ENCODE results near the gene XXYLT1. TPM values are rescaled to one million over a fixed set of nuclear protein-coding genes. Genes with fewer than 3 reads are reported as not detected.

The XXYLT1 gene
- total and polyA plus RNA-seq, 2 of the 8 experiments (the other 6 are each of a cell fraction or from before 2014, with no cell fraction given), result 18.9 to 23.8 TPM

DNA sequence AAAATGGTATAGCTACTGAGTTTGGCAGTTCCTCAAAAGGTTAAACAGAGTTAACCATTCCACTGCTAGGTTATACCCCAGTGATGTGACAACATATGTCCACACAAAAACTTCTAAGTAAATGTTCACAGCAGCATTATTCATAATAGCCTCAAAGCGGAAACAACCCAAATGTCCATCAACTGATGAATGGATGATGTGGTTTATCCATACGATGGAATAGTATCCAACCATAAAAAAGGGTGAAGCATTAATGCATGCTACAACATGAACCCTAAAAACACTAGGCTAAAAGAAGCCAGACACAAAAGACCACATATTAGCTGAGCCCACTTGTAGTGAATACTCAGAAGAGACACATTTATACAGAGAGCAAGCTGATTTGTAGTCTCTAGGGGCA lies 9.0 kb downstream of the XXYLT1 start:
- Histone ChIP-seq H3K56ac (replicated peaks; ENCODE audit: insufficient read length, low read depth, low read length) (no peak overlapping the region), H3K79me2 (ENCODE audit: control insufficient read depth in 1 of 2, insufficient read depth in 2 of 2, low read length in 2 of 2) (peaks cover 0 to 79% of the 10 kb centered on the region in 2 experiments; a peak in 3 of 4 replicates), H3K4me2 (ENCODE audit: insufficient read depth in 1 of 2, low read depth in 2 of 2, low read length in 2 of 2) (no peak overlapping the region), H3K4ac (replicated peaks; ENCODE audit: insufficient read length, low read depth, low read length) (no peak overlapping the region), H2BK12ac (ENCODE audit: low read depth, low read length) (no peak overlapping the region), H4K20me1 (replicated peaks in 1 of 2; ENCODE audit: control insufficient read depth in 1 of 2, insufficient read depth in 2 of 2, low read length in 2 of 2) (peaks cover 25 to 39% of the 10 kb centered on the region in 2 experiments), H3K18ac (ENCODE audit: extremely low read depth, low read length) (no peak overlapping the region), H4K91ac (replicated peaks; ENCODE audit: insufficient read length, low read length) (no peak overlapping the region), H3K27me3 (replicated peaks in 1 of 4; ENCODE audit: control insufficient read depth in 3 of 4, extremely low read depth in 1 of 4, insufficient read depth in 3 of 4, low read length in 3 of 4) (no peaks in the 10 kb centered on the region), H2BK20ac (ENCODE audit: low read length) (no peak overlapping the region), H3K4me3 (ENCODE audit: extremely low read depth in 1 of 4, insufficient read depth in 2 of 4, low read depth in 3 of 4, low read length in 4 of 4) (no peak overlapping the region), H3K79me1 (ENCODE audit: low read depth, low read length) (peaks cover 28% of the 10 kb centered on the region), H3K27ac (ENCODE audit: low read depth, low read length) (no peak overlapping the region), H2AFZ (ENCODE audit: low read length) (no peak overlapping the region), H2BK5ac (ENCODE audit: low read depth, low read length) (no peak overlapping the region), H2BK15ac (ENCODE audit: low read length) (no peak overlapping the region), H2BK120ac (replicated peaks; ENCODE audit: low read depth, low read length) (no peak overlapping the region), H3K14ac (ENCODE audit: insufficient read length) (no peak overlapping the region), H3K23ac (ENCODE audit: insufficient read length) (no peak overlapping the region), H3K4me1 (replicated peaks in 1 of 4; ENCODE audit: control insufficient read depth in 3 of 4, insufficient read depth in 4 of 4, low read length in 3 of 4) (peaks cover 7 to 19% (median 15%) of the 10 kb centered on the region in 4 experiments), H3K9me3 (ENCODE audit: insufficient read depth in 2 of 2, low read depth in 1 of 2, low read length in 1 of 2) (no peaks in the 10 kb centered on the region), H4K5ac (ENCODE audit: insufficient read length, low read depth, low read length) (no peak overlapping the region), H2AK5ac (ENCODE audit: low read depth, low read length) (no peak overlapping the region), H4K8ac (ENCODE audit: extremely low read depth, insufficient read depth, low read length) (no peak overlapping the region), H3K23me2 (ENCODE audit: low read depth, low read length) (peaks cover 7% of the 10 kb centered on the region; the same call in 1 of the 2 replicates), H3K36me3 (ENCODE audit: control insufficient read depth in 2 of 4, insufficient read depth in 4 of 4, low read length in 3 of 4) (peaks cover 0 to 9% (median 1%) of the 10 kb centered on the region in 4 experiments; a peak in 3 of 8 replicates), H3K9ac (replicated peaks in 1 of 4; ENCODE audit: extremely low read depth in 1 of 4, low read depth in 3 of 4, low read length in 3 of 4) (no peak overlapping the region)
- CTCF ChIA-PET (ENCODE audit: partially characterized antibody), result interaction anchor here (1.0 to 3.0 kb wide), 5 partner anchors 8 to 579 kb away, joined by 3 to 23 read pairs (median 5); partner anchors contain the start of gene XXYLT1
- 96% methylated on average over 2 of the region's 2 CpGs; no CpG with 5 or more reads in 1 of the 2 experiments for WGBS, 2 experiments (ENCODE audit: extremely low coverage in 1 of 2, insufficient coverage in 1 of 2, insufficient read length in 1 of 2, insufficient replicate concordance in 2 of 2, low coverage in 1 of 2, low lambda C conversion rate in 2 of 2, missing lambda C conversion rate in 1 of 2)
- DNase-seq (ENCODE audit: low read depth in 1 of 2, low spot score in 2 of 2), result no peak
- no peak for FAIRE-seq
- POLR2A ChIA-PET (ENCODE audit: partially characterized antibody), result interaction anchor here (0.9 to 3.0 kb wide), 3 partner anchors 8 to 282 kb away, joined by 3 to 30 read pairs (median 4); partner anchors contain the start of gene XXYLT1
- TF ChIP-seq CTBP2 (IDR thresholded peaks at IDR 0.05; ENCODE audit: borderline replicate concordance, insufficient read depth, insufficient read length, low read length) (no peak), RAD21 (IDR thresholded peaks at IDR 0.05 in 1 of 2, conservative IDR thresholded peaks at IDR 0.05 in 1 of 2; ENCODE audit: low read depth in 2 of 2, low read length in 2 of 2) (no peak), TAF7 (optimal IDR thresholded peaks at IDR 0.05; ENCODE audit: borderline replicate concordance, low read depth, low read length) (no peak), BCL11A (IDR thresholded peaks at IDR 0.05; ENCODE audit: low read depth in 2 of 2, low read length in 2 of 2) (no peak), TAF1 (IDR thresholded peaks at IDR 0.05; ENCODE audit: low read depth, low read length) (no peak), CBX8 (IDR thresholded peaks at IDR 0.05; ENCODE audit: borderline replicate concordance, low read depth, low read length) (no peak), MAFK (IDR thresholded peaks at IDR 0.05; ENCODE audit: low read depth, low read length) (no peak), SRF (IDR thresholded peaks at IDR 0.05; ENCODE audit: low read depth, low read length) (no peak), HDAC6 (IDR thresholded peaks at IDR 0.05; ENCODE audit: low read depth, low read length) (no peak)
- TF ChIP-seq, protein P1, sequence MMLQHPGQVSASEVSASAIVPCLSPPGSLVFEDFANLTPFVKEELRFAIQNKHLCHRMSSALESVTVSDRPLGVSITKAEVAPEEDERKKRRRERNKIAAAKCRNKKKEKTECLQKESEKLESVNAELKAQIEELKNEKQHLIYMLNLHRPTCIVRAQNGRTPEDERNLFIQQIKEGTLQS (IDR thresholded peaks at IDR 0.05; ENCODE audit: insufficient read depth, low read depth, low read length), result no peak
- TF ChIP-seq, protein P2, sequence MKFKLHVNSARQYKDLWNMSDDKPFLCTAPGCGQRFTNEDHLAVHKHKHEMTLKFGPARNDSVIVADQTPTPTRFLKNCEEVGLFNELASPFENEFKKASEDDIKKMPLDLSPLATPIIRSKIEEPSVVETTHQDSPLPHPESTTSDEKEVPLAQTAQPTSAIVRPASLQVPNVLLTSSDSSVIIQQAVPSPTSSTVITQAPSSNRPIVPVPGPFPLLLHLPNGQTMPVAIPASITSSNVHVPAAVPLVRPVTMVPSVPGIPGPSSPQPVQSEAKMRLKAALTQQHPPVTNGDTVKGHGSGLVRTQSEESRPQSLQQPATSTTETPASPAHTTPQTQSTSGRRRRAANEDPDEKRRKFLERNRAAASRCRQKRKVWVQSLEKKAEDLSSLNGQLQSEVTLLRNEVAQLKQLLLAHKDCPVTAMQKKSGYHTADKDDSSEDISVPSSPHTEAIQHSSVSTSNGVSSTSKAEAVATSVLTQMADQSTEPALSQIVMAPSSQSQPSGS (IDR thresholded peaks at IDR 0.05; ENCODE audit: low read length), result no peak
